Caco-2 (cell line): Measurements from ENCODE around the gene ERF. TPM values are rescaled to one million over a fixed set of nuclear protein-coding genes. Genes with fewer than 3 reads are reported as not detected.

ENCODE experiments used
- BruUV-seq: library from RNA; stranded (reverse); fragments of 400-500 nt; replicated peaks from 2 replicates; lab custom pipeline; 2021; lab: Mats Ljungman, UMichigan
- CTCF ChIA-PET: fragments of 300-600 bp; sonication (Branson Sonifier 250); formaldehyde crosslinking; loops from one replicate; lab custom pipeline; 2022; ENCODE audit warnings: antibody characterized with exemption; lab: Charles Lee
- POLR2A ChIA-PET: fragments of 300-600 bp; sonication (Branson Sonifier 250); formaldehyde crosslinking; loops from one replicate; lab custom pipeline; 2022; ENCODE audit warnings: antibody characterized with exemption; lab: Charles Lee
- DNase-seq, 2 experiments: peaks; one replicate each; pipeline versions ENCODE4 v3.0.0 to v3.0.0-alpha.2; 2020 to 2022
- H3K27me3 ChIP-seq: replicated peaks from 2 replicates; pipeline ENCODE4 v1.6.0; 2011; ENCODE audit warnings: low read length; ENCODE audit not compliant: control insufficient read depth, insufficient read depth
- H3K36me3 ChIP-seq: 2 replicates; pipeline ENCODE4 v1.5.1; 2011; ENCODE audit warnings: low read length; ENCODE audit not compliant: control insufficient read depth, insufficient read depth
- H3K4me1 ChIP-seq: fragments of 250-450 bp; sonication (Bioruptor Pico); 2 replicates; pipeline ENCODE4 v1.5.1; 2020; ENCODE audit warnings: mild to moderate bottlenecking
- H3K4me3 ChIP-seq: 2 replicates; pipeline ENCODE4 v1.5.1; 2011; ENCODE audit warnings: low read depth, mild to moderate bottlenecking, control low read depth, low read length
- H3K9me3 ChIP-seq: fragments of 250-450 bp; sonication (Bioruptor Pico); 2 replicates; pipeline ENCODE4 v1.5.1; 2020; ENCODE audit warnings: mild to moderate bottlenecking, moderate library complexity
- H3K27ac Mint-ChIP-seq: one replicate; pipeline ENCODE4 v1.8.0; 2022; ENCODE audit warnings: mixed read lengths; ENCODE audit not compliant: unreplicated experiment
- H3K27me3 Mint-ChIP-seq: one replicate; pipeline ENCODE4 v1.8.0; 2022; ENCODE audit warnings: mixed read lengths; ENCODE audit not compliant: insufficient read depth, unreplicated experiment
- H3K36me3 Mint-ChIP-seq: one replicate; pipeline ENCODE4 v1.8.0; 2022; ENCODE audit warnings: mild to moderate bottlenecking, mixed read lengths; ENCODE audit not compliant: insufficient read depth, unreplicated experiment
- H3K4me1 Mint-ChIP-seq: one replicate; pipeline ENCODE4 v1.8.0; 2022; ENCODE audit warnings: low read depth, mixed read lengths; ENCODE audit not compliant: unreplicated experiment
- H3K4me3 Mint-ChIP-seq: one replicate; pipeline ENCODE4 v1.8.0; 2022; ENCODE audit warnings: mild to moderate bottlenecking, moderate library complexity, mixed read lengths; ENCODE audit not compliant: unreplicated experiment
- H3K9me3 Mint-ChIP-seq: one replicate; pipeline ENCODE4 v1.8.0; 2022; ENCODE audit warnings: mixed read lengths; ENCODE audit not compliant: unreplicated experiment
- CTCF ChIP-seq, 2 experiments: fragments of 200-600 bp in 1 of 2; IDR thresholded peaks; 1 replicate in 1 of 2; 2 replicates in 1 of 2; pipeline versions ENCODE4 v1.5.1 to v1.8.0; 2011 to 2022; ENCODE audit warnings: antibody characterized with exemption in 1 of 2, control low read depth in 1 of 2, inconsistent platforms in 1 of 2, low read depth in 1 of 2, low read length in 1 of 2, mild to moderate bottlenecking in 1 of 2, moderate library complexity in 1 of 2; ENCODE audit not compliant: insufficient read depth in 1 of 2, severe bottlenecking in 1 of 2, unreplicated experiment in 1 of 2
- intact Hi-C: fragments of 100-400 bp; cut with micrococcal nuclease; formaldehyde crosslinking; loops from one replicate; pipeline ENCODE4 v1.10.0; 2022; ENCODE audit not compliant: unreplicated experiment
- total RNA-seq: library from RNA; stranded (reverse); gene quantifications from 2 replicates; pipeline ENCODE4 v1.2.3, GENCODE V29; 2022

ERF gene
- total RNA-seq, 1 experiment from 2014 or later, result 149 TPM

GRCh38 chr19:42301646-42302203 is 46.8 kb upstream of the ERF start, which contains the start of gene PRR19:
Gene PRR19 (plus strand): TSS chr19:42302132. CDS start chr19:42309585, 7,453 bp downstream.
- peaks cover 34% of the 10 kb centered on the region for H3K36me3 Mint-ChIP-seq
- intact Hi-C loops, result loop anchor here (1.0 kb wide), 3 partner anchors 24 to 58 kb away; partner anchors contain the start of gene MEGF8
- CTCF ChIA-PET, result interaction anchor here (0.6 to 1.2 kb wide), 3 partner anchors 12 to 1162 kb away, joined by 3 to 6 read pairs (median 3); no protein-coding TSS in a partner anchor
- BruUV-seq, result TSS peak; percentile 75
- Histone ChIP-seq H3K4me1 (peaks cover 10% of the 10 kb centered on the region), H3K9me3 (no peaks in the 10 kb centered on the region), H3K27me3 (no peaks in the 10 kb centered on the region), H3K36me3 (peaks cover 8% of the 10 kb centered on the region), H3K4me3 (peak within 1 kb of the TSS; percentile 64)
- peak within 1 kb of the TSS; percentile 94 for H3K27ac Mint-ChIP-seq
- H3K9me3 Mint-ChIP-seq, result peaks cover 2% of the 10 kb centered on the region
- POLR2A ChIA-PET, result interaction anchor here (0.7 kb wide), 1 partner anchor 122 kb away, joined by 4 read pairs; no protein-coding TSS in a partner anchor
- no peak for DNase-seq
- H3K4me3 Mint-ChIP-seq, result peak within 1 kb of the TSS; percentile 98
- no peaks in the 10 kb centered on the region for H3K27me3 Mint-ChIP-seq
- H3K4me1 Mint-ChIP-seq, result peaks cover 14% of the 10 kb centered on the region
- no peak for TF ChIP-seq CTCF (IDR thresholded peaks at IDR 0.05; ENCODE audit: insufficient read depth in 1 of 2, low read depth in 1 of 2, low read length in 1 of 2, severe bottlenecking in 1 of 2, unreplicated experiment in 1 of 2)

- Mint-ChIP-seq H3K9me3 (no peaks in the 10 kb centered on the region), H3K4me3 (no peak overlapping the region), H3K27ac (no peak overlapping the region), H3K27me3 (no peaks in the 10 kb centered on the region), H3K36me3 (peaks cover 50% of the 10 kb centered on the region), H3K4me1 (peaks cover 6% of the 10 kb centered on the region)
- POLR2A ChIA-PET, result no interaction called here
- intact Hi-C loops, result no loop called here
- no peak for DNase-seq
- H3K36me3 ChIP-seq, result peaks cover 10% of the 10 kb centered on the region
- H3K4me1 ChIP-seq, result peaks cover 4% of the 10 kb centered on the region; the same call in 1 of the 2 replicates
- no TSS peak for BruUV-seq
- CTCF ChIA-PET, result interaction anchor here (0.7 to 1.0 kb wide), 2 partner anchors 41 to 54 kb away, joined by 3 to 7 read pairs; partner anchors contain the start of genes ERF and GSK3A
- TF ChIP-seq CTCF (IDR thresholded peaks at IDR 0.05; ENCODE audit: insufficient read depth in 1 of 2, low read depth in 1 of 2, low read length in 1 of 2, severe bottlenecking in 1 of 2, unreplicated experiment in 1 of 2), result no peak
- H3K9me3 ChIP-seq, result no peaks in the 10 kb centered on the region
- H3K4me3 ChIP-seq, result no peak overlapping the region
- no peaks in the 10 kb centered on the region for H3K27me3 ChIP-seq
These were observed 42.1 kb upstream of the ERF start for GRCh38 chr19:42297039-42297438.

- H3K9me3 Mint-ChIP-seq, result no peaks in the 10 kb centered on the region
- CTCF ChIA-PET, result interaction anchor here (0.7 to 1.0 kb wide), 2 partner anchors 18 to 53 kb away, joined by 5 to 7 read pairs; partner anchors contain the start of gene GSK3A
- peaks cover 57% of the 10 kb centered on the region for H3K36me3 Mint-ChIP-seq
- peak; percentile 97 for TF ChIP-seq CTCF (IDR thresholded peaks at IDR 0.05; ENCODE audit: insufficient read depth in 1 of 2, low read depth in 1 of 2, low read length in 1 of 2, severe bottlenecking in 1 of 2, unreplicated experiment in 1 of 2)
- intact Hi-C loops, result loop anchor here (1.0 kb wide), 1 partner anchor 163 kb away; no protein-coding TSS in a partner anchor
- DNase-seq, result peak; percentile 89 to 95
- H3K4me1 Mint-ChIP-seq, result peaks cover 14% of the 10 kb centered on the region
- Histone ChIP-seq H3K36me3 (peaks cover 10% of the 10 kb centered on the region), H3K9me3 (no peaks in the 10 kb centered on the region), H3K4me1 (peaks cover 4% of the 10 kb centered on the region; the same call in 1 of the 2 replicates), H3K27me3 (no peaks in the 10 kb centered on the region), H3K4me3 (no peak overlapping the region)
- no peaks in the 10 kb centered on the region for H3K27me3 Mint-ChIP-seq
- BruUV-seq, result no TSS peak
- no peak overlapping the region for H3K4me3 Mint-ChIP-seq
- H3K27ac Mint-ChIP-seq, result no peak overlapping the region
- POLR2A ChIA-PET, result no interaction called here
These were observed 41.0 kb upstream of the ERF start for GRCh38 chr19:42295831-42296525.
